Dedifferentiated amniotic fluid mesenchymal stem cell (primary cell): Measurements from ENCODE around the gene CCT5.

ENCODE experiments used
- DNase-seq: peaks from one replicate; pipeline ENCODE4 v3.0.0-alpha.2; 2016; ENCODE audit errors: extremely low spot score

Gene CCT5

GRCh38 chr5:10249948-10250805 lies at the start of gene CCT5:
TSS of gene CCT5 (plus strand) at chr5:10250280. CDS start at chr5:10250341, 61 bp downstream.
- peak; percentile 99 for DNase-seq

DNA sequence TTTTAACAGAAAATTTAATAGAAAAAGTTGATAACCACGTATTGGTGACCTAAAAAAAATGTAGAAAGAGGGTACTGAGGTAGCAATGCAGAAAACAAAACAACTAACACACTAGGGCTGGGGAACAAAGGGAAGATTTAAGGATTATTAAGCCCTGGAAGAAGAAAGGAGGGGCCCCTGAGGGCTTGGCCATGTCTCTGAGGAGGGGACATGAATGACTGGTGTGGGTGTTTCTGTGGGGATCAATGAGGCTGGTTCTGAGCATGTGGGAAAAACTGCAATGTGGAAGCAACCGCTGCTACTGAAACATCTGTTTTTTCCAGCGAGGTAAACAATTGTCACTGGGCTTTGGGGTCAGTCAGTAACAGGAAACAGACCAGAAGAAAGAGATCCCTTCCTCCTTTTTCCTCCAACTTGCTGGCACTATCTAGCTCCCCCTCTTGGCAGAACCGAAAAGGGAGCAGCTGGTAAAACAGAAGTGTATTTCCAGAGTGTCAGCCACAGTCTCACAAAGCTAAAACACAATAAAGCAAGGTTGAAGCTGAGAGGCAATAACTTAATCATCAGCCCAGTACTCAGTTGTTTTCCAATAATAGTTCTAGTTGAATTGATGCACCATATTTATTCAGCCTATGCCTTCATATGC lies 48.7 kb upstream of the CCT5 start:
- no peak for DNase-seq

DNA sequence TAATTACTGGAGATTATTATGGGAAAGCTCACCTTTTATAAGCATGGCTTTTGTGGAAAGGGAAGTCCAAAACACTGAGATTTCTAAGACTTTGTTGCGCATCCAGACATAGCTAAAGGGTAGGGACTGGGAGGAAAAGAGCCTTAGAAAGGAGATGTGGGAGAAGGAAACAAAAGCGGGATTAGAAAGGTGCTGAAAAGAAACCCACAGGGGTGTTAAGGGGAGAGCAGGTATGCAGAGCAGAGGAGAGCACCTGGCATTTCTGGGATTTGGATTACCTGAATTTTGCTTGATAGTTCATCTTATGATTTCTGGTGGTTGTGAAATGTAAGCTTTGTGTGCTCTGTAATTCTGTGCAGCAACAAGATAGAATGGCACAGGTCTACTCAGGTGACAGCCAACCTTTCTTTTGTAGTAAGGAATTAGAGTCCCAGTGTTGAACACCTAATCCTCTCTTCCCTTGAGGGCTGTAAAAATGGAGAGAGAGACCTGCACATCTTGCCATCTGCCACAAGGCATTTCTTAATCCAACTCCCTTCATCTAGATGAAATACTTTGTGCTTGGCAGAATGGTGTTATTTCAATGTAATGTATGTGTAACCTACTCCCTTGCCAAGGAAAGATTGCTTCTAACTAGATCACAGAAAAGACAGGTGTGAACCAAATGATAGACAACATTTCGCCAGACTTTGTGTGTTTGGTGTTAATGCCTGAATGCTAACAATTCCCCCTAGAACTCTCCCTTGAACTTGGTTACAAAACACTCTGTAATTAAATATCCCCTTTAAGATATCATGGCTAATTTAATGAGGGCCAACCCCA lies 47.8 kb upstream of the CCT5 start:
- DNase-seq, result no peak

- DNase-seq, result no peak
Observed at GRCh38 chr5:10209004-10209403, 41.1 kb upstream of the CCT5 start.

DNA sequence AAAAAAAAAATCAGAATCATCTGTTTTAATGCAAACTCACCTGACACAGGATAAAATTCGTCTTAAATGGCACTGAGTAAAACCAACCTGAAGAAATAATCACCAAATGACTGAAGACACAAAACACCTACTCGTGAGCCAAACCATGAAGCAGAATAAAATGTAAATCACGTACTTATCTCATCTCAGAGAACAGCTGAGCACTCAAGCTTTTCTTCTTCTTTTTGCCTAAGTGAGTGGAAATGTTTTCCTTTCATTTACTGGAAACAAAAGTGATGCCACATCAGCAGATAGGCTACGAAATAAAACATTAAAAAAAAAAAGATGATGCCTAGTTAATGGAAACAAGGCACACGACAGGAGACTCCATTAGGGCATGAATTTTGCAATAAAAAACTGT lies 36.8 kb upstream of the CCT5 start:
- DNase-seq, result no peak

GRCh38 chr5:10214041-10214440 lies 36.0 kb upstream of the CCT5 start:
- no peak for DNase-seq

DNA sequence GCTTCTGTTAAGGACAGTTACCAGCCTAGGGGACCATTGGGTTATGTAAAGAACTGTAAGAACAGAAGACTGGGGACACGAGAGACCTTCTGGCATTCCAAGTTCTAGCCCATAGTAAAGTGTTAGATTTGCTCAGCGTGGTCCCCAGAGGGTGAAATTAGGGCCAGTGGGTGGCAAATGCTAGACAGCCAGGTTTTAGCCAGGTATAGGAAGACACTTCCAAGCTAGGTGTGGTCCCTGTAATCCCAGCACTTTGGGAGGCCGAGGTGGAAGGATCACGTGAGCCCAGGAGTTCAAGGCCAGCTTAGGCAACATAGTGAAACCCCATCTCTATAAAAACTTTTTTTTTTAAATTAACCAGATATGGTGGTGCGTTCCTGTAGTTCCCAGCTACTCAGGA lies 34.7 kb upstream of the CCT5 start:
- no peak for DNase-seq

DNA sequence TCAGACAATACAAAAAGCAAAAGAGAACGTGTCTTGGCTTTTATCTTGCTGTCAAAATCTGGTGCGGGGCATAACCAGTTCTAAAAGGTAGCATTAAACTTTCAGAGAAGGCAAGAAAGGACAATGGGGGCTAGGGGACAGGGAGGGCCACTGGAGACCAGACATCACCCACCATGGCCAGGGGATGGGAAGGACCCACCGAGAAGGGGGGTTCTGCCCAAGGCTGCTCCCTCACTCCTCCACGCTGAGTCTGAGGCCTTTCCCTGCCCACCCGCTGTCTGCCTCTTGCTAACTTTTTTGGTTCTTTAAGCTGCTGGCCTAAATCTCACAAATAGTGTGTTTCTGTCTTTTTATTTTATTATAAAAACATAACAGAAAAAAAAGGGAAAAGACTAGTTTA lies 34.0 kb upstream of the CCT5 start:
- DNase-seq, result no peak

DNA sequence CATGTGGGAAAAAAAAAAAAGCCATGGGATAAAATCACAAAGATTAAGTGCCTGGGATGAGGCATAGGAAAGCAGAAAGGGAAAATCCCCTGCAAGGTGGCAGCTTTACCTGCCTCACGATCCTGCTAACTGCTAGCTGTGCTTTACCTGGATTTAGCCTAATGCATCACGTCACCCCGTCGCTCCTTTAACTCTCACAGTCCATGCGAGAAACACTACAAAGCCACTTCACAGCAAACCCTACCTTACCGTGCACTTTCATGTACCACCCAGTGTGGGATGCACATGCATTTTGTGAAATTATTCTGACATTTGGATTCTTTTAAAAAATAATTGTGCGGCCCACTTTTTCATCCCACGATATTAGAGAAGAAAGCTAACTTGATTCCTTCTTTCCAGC lies 31.4 kb upstream of the CCT5 start:
- DNase-seq, result no peak

- DNase-seq, result no peak
Observed at GRCh38 chr5:10219068-10219467, 31.0 kb upstream of the CCT5 start.

DNA sequence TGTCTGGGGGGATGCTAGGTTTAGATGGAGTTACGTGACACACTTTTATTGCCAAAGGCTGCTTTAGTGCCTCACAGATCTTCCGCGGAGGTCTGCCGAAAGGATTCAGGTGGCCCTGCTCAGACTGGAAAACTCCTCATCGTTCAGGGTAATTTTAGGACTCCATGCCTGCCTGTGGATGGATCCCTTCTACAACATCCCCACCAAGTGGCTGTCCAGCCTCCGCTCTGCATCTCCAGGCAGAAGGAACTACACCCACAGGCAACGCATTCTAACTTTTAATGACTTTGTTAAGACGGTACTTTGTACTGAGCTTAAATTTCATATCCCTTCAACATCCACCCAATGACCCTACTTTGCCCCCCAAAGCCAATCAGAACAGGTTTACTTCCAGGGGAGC lies 29.8 kb upstream of the CCT5 start:
- no peak for DNase-seq

GRCh38 chr5:10222326-10222725 lies 27.8 kb upstream of the CCT5 start:
- no peak for DNase-seq

DNA sequence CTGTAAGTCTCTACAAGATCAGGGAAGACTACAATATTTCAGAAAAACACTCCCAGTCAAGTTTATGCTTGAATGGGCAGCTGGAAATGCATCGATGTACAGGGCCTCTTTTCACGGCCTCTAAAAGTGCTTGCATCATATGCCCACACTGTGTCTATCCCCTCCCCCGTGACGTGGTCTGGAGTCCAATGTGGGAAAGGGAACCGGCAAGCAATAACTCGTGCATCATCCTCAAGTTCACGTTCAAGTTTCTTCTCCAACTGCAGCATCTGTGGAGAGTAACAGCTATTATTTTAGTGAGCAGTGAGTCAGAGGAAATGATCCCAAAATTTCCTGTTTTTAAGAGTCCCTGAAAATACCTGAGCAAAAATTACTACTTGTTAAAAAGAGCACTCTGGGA lies 22.7 kb upstream of the CCT5 start:
- DNase-seq, result no peak

DNA sequence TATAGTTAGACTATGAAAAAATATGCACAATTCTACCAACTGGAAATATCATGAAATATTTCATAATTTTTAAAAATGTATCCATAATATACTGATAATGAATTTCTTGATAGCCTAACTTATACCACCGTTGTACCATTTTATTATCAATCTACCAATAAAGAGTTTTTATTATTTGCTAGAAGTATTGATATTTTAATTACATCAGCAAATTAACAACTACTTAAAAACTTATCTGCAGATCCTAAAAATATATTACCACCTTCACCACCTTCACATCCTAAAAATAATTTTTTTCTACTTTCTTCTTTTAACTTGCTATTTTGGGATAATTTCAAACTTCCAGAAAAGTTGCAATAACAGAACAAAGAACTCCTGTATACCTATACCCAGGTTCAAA lies 21.8 kb upstream of the CCT5 start:
- DNase-seq, result no peak

DNA sequence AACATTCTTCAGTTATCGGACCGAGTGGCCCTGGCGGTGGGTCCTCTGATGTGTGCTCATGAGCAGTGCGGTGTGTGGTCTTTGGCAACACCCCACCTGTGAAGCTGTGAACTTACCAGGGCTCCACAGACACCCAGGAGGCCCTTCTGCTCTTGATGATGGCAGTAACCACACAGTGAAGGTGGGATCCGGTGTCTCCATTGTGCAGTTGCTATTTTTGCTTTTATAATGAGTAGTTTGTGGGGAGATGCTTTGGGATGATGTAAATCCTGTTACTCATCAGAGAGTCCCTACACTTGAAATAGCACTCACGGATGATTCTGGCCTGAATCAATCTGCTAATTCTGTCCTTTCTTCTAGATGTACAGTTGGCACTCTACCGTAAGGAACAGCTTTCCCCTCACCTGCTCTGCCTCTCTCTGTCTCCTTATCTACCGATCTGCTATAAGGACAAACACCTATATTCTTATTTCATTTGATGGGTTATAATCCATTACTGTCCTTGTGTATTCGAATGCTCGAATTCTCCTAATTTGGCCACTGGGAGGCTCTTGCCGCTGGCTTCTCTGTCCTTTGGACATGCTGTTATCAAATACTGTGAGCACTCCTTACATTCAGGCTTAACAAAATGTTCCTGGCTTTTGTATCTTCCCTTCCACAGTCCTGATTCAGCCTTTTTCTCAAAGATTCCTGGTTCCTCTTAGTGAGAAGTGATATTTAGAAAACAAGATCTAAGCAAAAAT lies 20.6 kb upstream of the CCT5 start:
- DNase-seq, result no peak

DNA sequence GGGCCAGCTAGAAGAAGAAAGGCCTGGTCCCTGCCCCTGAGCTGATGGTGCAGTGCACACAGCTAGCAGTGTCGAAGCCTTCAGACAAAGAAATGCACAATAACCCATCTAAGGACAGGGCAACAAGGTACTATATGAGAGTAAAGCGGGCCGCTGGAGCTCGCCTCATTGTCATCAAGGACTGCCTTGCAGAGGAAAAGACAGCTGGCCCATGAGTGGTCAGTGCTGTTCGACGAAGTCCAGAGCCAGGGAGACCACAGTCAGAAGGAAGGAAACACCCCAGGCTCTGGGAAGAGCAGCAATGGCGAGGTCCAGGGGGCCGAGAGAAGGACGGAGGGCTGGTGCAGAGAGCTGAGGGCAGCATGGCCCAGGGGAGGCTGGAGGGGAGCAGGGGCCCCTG lies 17.7 kb upstream of the CCT5 start:
- DNase-seq, result no peak

GRCh38 chr5:10233011-10233410 lies 17.1 kb upstream of the CCT5 start:
- DNase-seq, result no peak

- peak; percentile 88 for DNase-seq
Observed at GRCh38 chr5:10233505-10233904, 16.6 kb upstream of the CCT5 start.

DNA sequence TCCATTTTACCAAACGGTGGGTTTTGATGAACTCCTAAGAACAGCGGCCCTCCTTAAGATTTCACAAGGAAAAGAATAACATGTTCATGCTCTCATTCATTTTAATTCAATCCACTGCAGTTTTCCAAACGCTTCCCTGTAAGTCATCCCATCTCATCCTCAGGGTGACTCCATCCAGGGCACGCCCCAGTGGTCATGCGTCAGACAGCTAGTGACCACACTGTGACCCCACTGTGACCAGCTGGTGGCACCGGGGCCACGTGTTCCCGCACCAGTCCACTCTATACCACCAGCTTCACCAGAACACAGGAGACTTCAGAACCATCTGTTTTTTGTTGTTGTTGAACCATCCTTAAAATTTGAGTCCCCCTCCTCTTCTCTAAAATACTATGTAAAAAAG lies 14.7 kb upstream of the CCT5 start:
- DNase-seq, result no peak

- DNase-seq, result no peak
Observed at GRCh38 chr5:10243660-10244240, 6.3 kb upstream of the CCT5 start.

DNA sequence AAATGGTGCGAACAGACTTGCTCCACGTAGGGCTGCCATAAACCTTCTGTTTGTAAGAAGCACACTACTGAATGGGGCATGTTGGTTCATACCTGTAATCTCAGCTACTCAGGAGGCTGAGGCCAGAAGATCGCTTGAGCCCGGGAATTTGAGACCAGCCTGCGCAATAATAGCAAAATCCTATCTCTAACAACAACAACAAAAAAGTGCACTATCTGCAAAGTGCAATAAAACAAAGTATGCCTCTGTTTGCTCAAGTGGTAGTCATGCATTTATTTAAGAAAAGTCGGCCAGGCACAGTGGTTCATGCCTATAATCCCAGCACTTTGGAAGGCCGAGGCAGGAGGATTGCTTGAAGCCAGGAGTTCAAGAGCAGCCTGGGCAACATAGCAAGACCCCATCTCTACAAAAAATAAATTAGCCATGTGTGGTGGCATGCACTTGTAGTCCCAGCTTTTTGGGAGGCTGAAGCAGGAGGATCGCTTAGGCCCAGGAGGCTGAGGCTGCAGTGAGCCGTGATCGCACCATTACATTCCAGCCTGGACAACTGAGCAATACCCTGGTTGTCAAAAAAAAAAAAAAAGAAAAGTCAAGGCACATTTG lies 5.6 kb upstream of the CCT5 start:
- DNase-seq, result no peak
